Ectodermal cell (in vitro differentiated cells): Measurements from ENCODE around the gene TMEM130.

Experiments
- H3K27ac ChIP-seq: 2 replicates; pipeline ENCODE4 v1.7.0; 2013; ENCODE audit warnings: mild to moderate bottlenecking, low read depth, low read length; ENCODE audit not compliant: insufficient read depth, poor library complexity, severe bottlenecking
- H3K27me3 ChIP-seq: 2 replicates; pipeline ENCODE4 v1.7.0; 2013; ENCODE audit warnings: mild to moderate bottlenecking, low read length; ENCODE audit not compliant: insufficient read depth, control insufficient read depth, poor library complexity, severe bottlenecking
- H3K36me3 ChIP-seq: one replicate; pipeline ENCODE4 v1.7.0; 2013; ENCODE audit warnings: low read length; ENCODE audit not compliant: control insufficient read depth, insufficient read depth
- H3K4me1 ChIP-seq: one replicate; pipeline ENCODE4 v1.7.0; 2013; ENCODE audit warnings: low read length; ENCODE audit not compliant: control insufficient read depth, insufficient read depth
- H3K4me3 ChIP-seq: 2 replicates; pipeline ENCODE4 v1.7.0; 2013; ENCODE audit warnings: low read depth, low read length, control low read depth; ENCODE audit not compliant: insufficient read depth
- H3K9me3 ChIP-seq: 2 replicates; pipeline ENCODE4 v1.7.0; 2013; ENCODE audit warnings: mild to moderate bottlenecking, low read length, moderate library complexity; ENCODE audit not compliant: control insufficient read depth
- WGBS, 2 experiments: methylation state at CpG; one replicate each; pipeline ENCODE4 v1.1.7; 2013; ENCODE audit warnings: missing lambda C conversion rate in 2 of 2; 5-methylcytosine and 5-hydroxymethylcytosine counted together

The TMEM130 gene

GRCh38 chr7:98797150-98797549, 72.7 kb downstream of the TMEM130 start:
- Histone ChIP-seq H3K27me3 (no peaks in the 10 kb centered on the region), H3K36me3 (no peaks in the 10 kb centered on the region), H3K27ac (no peak overlapping the region), H3K9me3 (no peaks in the 10 kb centered on the region), H3K4me3 (no peak overlapping the region), H3K4me1 (no peaks in the 10 kb centered on the region)
- WGBS, 2 experiments: 93 to 97% methylated on average over 8 of the region's 8 CpGs
